ENCODE results near the gene DUOX2.
"Not testable (repeated sequence)": the region's sequence is repeated elsewhere in the genome, so short reads cannot be mapped to it uniquely, and the experiment has no call there.

The DUOX2 gene

GRCh38 chr15:45147606-45148005, 33.6 kb upstream of the DUOX2 start:
- no peaks in the 10 kb centered on the region for H3K4me1 Mint-ChIP-seq
- H3K4me3 Mint-ChIP-seq: no peak overlapping the region
- H3K27ac Mint-ChIP-seq: no peak overlapping the region
- peaks cover 9% of the 10 kb centered on the region for H3K27me3 Mint-ChIP-seq
- CTCF ChIA-PET: no interaction called here
- no peak for DNase-seq
- H3K9me3 Mint-ChIP-seq: no peaks in the 10 kb centered on the region
- H3K36me3 Mint-ChIP-seq: peaks cover 3% of the 10 kb centered on the region

GRCh38 chr15:45146405-45146804, 32.4 kb upstream of the DUOX2 start:
- Mint-ChIP-seq H3K9me3 (no peaks in the 10 kb centered on the region), H3K27ac (no peak overlapping the region), H3K4me3 (no peak overlapping the region), H3K27me3 (peaks cover 10% of the 10 kb centered on the region), H3K4me1 (no peaks in the 10 kb centered on the region), H3K36me3 (no peaks in the 10 kb centered on the region)
- DNase-seq: no peak
- CTCF ChIA-PET: interaction anchor here (1.3 kb wide), 1 partner anchor 28 kb away, joined by 4 read pairs; no protein-coding TSS in a partner anchor

- CTCF ChIA-PET: interaction anchor here (0.8 to 1.0 kb wide), 2 partner anchors 18 to 116 kb away, joined by 3 to 4 read pairs; no protein-coding TSS in a partner anchor
- Mint-ChIP-seq H3K4me1 (no peaks in the 10 kb centered on the region), H3K36me3 (no peaks in the 10 kb centered on the region), H3K27ac (no peak overlapping the region), H3K4me3 (no peak overlapping the region), H3K9me3 (no peaks in the 10 kb centered on the region), H3K27me3 (peaks cover 16% of the 10 kb centered on the region)
- DNase-seq: no peak
Measured at GRCh38 chr15:45144775-45145174, 30.8 kb upstream of the DUOX2 start.

- H3K4me3 Mint-ChIP-seq: no peak overlapping the region
- CTCF ChIA-PET: interaction anchor here (0.5 kb wide), 1 partner anchor 25 kb away, joined by 3 read pairs; no protein-coding TSS in a partner anchor
- no peak overlapping the region for H3K27ac Mint-ChIP-seq
- peaks cover 16% of the 10 kb centered on the region for H3K27me3 Mint-ChIP-seq
- no peaks in the 10 kb centered on the region for H3K4me1 Mint-ChIP-seq
- H3K36me3 Mint-ChIP-seq: no peaks in the 10 kb centered on the region
- no peak for DNase-seq
- H3K9me3 Mint-ChIP-seq: no peaks in the 10 kb centered on the region
Measured at GRCh38 chr15:45143946-45144345, 30.0 kb upstream of the DUOX2 start.

- no peak overlapping the region for H3K27ac Mint-ChIP-seq
- H3K27me3 Mint-ChIP-seq: peaks cover 19% of the 10 kb centered on the region
- DNase-seq: no peak
- H3K4me1 Mint-ChIP-seq: no peaks in the 10 kb centered on the region
- no peaks in the 10 kb centered on the region for H3K36me3 Mint-ChIP-seq
- no peak overlapping the region for H3K4me3 Mint-ChIP-seq
- no peaks in the 10 kb centered on the region for H3K9me3 Mint-ChIP-seq
- CTCF ChIA-PET: no interaction called here
Measured at GRCh38 chr15:45143056-45143455, 29.1 kb upstream of the DUOX2 start.

- H3K4me1 Mint-ChIP-seq: peaks cover under 1% of the 10 kb centered on the region
Measured at GRCh38 chr15:45141386-45141785, 27.4 kb upstream of the DUOX2 start.

GRCh38 chr15:45140557-45141250, 26.7 kb upstream of the DUOX2 start:
- Mint-ChIP-seq H3K4me3 (no peak overlapping the region), H3K36me3 (no peaks in the 10 kb centered on the region), H3K27me3 (peaks cover 35% of the 10 kb centered on the region), H3K27ac (no peak overlapping the region), H3K4me1 (peaks cover 4% of the 10 kb centered on the region), H3K9me3 (no peaks in the 10 kb centered on the region)
- no peak for DNase-seq
- CTCF ChIA-PET: interaction anchor here (0.8 kb wide), 1 partner anchor 16 kb away, joined by 3 read pairs; no protein-coding TSS in a partner anchor

More at GRCh38 chr15:45141386-45141785, 27.4 kb upstream of the DUOX2 start:
- CTCF ChIA-PET: interaction anchor here (0.7 kb wide), 1 partner anchor 23 kb away, joined by 3 read pairs; no protein-coding TSS in a partner anchor
- Mint-ChIP-seq H3K4me3 (no peak overlapping the region), H3K9me3 (no peaks in the 10 kb centered on the region), H3K36me3 (no peaks in the 10 kb centered on the region), H3K27me3 (peaks cover 29% of the 10 kb centered on the region), H3K27ac (no peak overlapping the region)
- DNase-seq: no peak

GRCh38 chr15:45139770-45140169, 25.8 kb upstream of the DUOX2 start:
- no peak for DNase-seq
- H3K27me3 Mint-ChIP-seq: peaks cover 42% of the 10 kb centered on the region
- no peak overlapping the region for H3K27ac Mint-ChIP-seq
- H3K9me3 Mint-ChIP-seq: no peaks in the 10 kb centered on the region
- H3K4me1 Mint-ChIP-seq: peaks cover 7% of the 10 kb centered on the region
- H3K4me3 Mint-ChIP-seq: no peak overlapping the region
- CTCF ChIA-PET: interaction anchor here (0.8 kb wide), 1 partner anchor 15 kb away, joined by 3 read pairs; no protein-coding TSS in a partner anchor
- no peaks in the 10 kb centered on the region for H3K36me3 Mint-ChIP-seq

GRCh38 chr15:45138814-45139765, 25.1 kb upstream of the DUOX2 start:
- no peak overlapping the region for H3K4me3 Mint-ChIP-seq
- no peak overlapping the region for H3K27ac Mint-ChIP-seq
- CTCF ChIA-PET: no interaction called here
- H3K4me1 Mint-ChIP-seq: peaks cover 9% of the 10 kb centered on the region
- H3K36me3 Mint-ChIP-seq: no peaks in the 10 kb centered on the region
- H3K27me3 Mint-ChIP-seq: peaks cover 42% of the 10 kb centered on the region
- H3K9me3 Mint-ChIP-seq: no peaks in the 10 kb centered on the region
- no peak for DNase-seq

GRCh38 chr15:45137703-45138102, 23.7 kb upstream of the DUOX2 start:
- H3K27ac Mint-ChIP-seq: no peak overlapping the region
- H3K9me3 Mint-ChIP-seq: no peaks in the 10 kb centered on the region
- H3K4me3 Mint-ChIP-seq: no peak overlapping the region
- H3K36me3 Mint-ChIP-seq: no peaks in the 10 kb centered on the region
- peaks cover 55% of the 10 kb centered on the region for H3K27me3 Mint-ChIP-seq
- CTCF ChIA-PET: interaction anchor here (1.0 to 1.1 kb wide), 2 partner anchors 19 to 320 kb away, joined by 3 read pairs; no protein-coding TSS in a partner anchor
- peaks cover 9% of the 10 kb centered on the region for H3K4me1 Mint-ChIP-seq
- DNase-seq: no peak

- CTCF ChIA-PET: interaction anchor here (1.0 kb wide), 1 partner anchor 321 kb away, joined by 3 read pairs; no protein-coding TSS in a partner anchor
- H3K27me3 Mint-ChIP-seq: peaks cover 66% of the 10 kb centered on the region
- no peaks in the 10 kb centered on the region for H3K9me3 Mint-ChIP-seq
- H3K36me3 Mint-ChIP-seq: no peaks in the 10 kb centered on the region
- peaks cover 9% of the 10 kb centered on the region for H3K4me1 Mint-ChIP-seq
- DNase-seq: no peak
- no peak overlapping the region for H3K27ac Mint-ChIP-seq
- H3K4me3 Mint-ChIP-seq: no peak overlapping the region
Measured at GRCh38 chr15:45136378-45136764, 22.4 kb upstream of the DUOX2 start.

GRCh38 chr15:45135705-45136377, 21.9 kb upstream of the DUOX2 start:
- not testable (repeated sequence) for H3K4me1 Mint-ChIP-seq, H3K4me3 Mint-ChIP-seq, DNase-seq, H3K27ac Mint-ChIP-seq, H3K36me3 Mint-ChIP-seq, H3K9me3 Mint-ChIP-seq
- CTCF ChIA-PET: interaction anchor here (0.7 to 1.9 kb wide), 3 partner anchors 15 to 23 kb away, joined by 3 to 8 read pairs (median 5); no protein-coding TSS in a partner anchor
- H3K27me3 Mint-ChIP-seq: peaks cover 66% of the 10 kb centered on the region

- Mint-ChIP-seq H3K4me1 (peaks cover 11% of the 10 kb centered on the region), H3K4me3 (peak overlapping the region; percentile 23), H3K27me3 (peaks cover 75% of the 10 kb centered on the region), H3K9me3 (no peaks in the 10 kb centered on the region), H3K27ac (peak overlapping the region; percentile 3), H3K36me3 (no peaks in the 10 kb centered on the region)
- peak; percentile 42 for DNase-seq
- CTCF ChIA-PET: interaction anchor here (0.7 to 1.9 kb wide), 3 partner anchors 14 to 24 kb away, joined by 3 to 8 read pairs (median 5); no protein-coding TSS in a partner anchor
Measured at GRCh38 chr15:45134682-45135604, 21.0 kb upstream of the DUOX2 start.
